ENCODE results near the gene AP5M1. TPM values are rescaled to one million over a fixed set of nuclear protein-coding genes. Genes with fewer than 3 reads are reported as not detected.
"Not testable (repeated sequence)": the region's sequence is repeated elsewhere in the genome, so short reads cannot be mapped to it uniquely, and the experiment has no call there.

The AP5M1 gene
- total and polyA plus RNA-seq, 9 donors = 22.9 to 36.1 (median 32.1) TPM

DNA sequence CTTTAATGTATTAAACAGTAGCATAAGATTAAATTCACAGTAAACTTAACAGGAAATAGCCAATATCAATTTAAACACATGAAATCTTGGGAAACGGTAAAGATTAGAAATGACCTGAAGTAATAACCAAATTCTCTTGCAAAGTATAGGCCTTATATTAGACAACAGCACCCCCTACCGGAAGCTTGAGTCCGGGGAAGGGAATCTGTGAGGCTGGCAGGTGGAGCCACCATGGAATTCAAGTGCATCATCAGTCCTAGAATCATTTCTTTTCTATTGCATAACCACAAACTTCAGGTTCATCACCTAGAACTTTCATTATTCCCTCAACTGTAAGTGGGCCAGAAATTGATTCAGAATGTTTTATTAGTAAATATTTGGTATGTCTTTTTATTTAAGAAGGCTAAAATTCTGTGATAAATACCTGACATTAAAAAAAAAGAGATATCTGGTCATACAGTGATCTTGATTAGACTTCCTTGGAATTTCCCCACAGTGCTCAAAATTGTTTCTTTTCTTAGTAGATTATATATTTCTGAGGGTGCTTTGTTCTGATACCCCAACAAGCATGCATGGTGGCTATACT is 48.6 kb downstream of the AP5M1 start:
- DNase-seq = peak; percentile 81
- no peak overlapping the region for H3K4me3 ChIP-seq (ENCODE audit: low read length)
- no peaks in the 10 kb centered on the region for H3K36me3 ChIP-seq (ENCODE audit: control insufficient read depth, insufficient read depth, low read length)
- no peak overlapping the region for H3K27ac ChIP-seq (ENCODE audit: low read length)
- peaks cover 2% of the 10 kb centered on the region for H3K27me3 ChIP-seq (ENCODE audit: control insufficient read depth, insufficient read depth, low read length)
- H3K4me1 ChIP-seq (ENCODE audit: control insufficient read depth, insufficient read depth, low read length) = no peaks in the 10 kb centered on the region
- WGBS (ENCODE audit: insufficient coverage) = no CpG with 5 or more reads among the region's 3 CpGs
- no peaks in the 10 kb centered on the region for H3K9me3 ChIP-seq (replicated peaks; ENCODE audit: control insufficient read depth, low read depth, low read length)

DNA sequence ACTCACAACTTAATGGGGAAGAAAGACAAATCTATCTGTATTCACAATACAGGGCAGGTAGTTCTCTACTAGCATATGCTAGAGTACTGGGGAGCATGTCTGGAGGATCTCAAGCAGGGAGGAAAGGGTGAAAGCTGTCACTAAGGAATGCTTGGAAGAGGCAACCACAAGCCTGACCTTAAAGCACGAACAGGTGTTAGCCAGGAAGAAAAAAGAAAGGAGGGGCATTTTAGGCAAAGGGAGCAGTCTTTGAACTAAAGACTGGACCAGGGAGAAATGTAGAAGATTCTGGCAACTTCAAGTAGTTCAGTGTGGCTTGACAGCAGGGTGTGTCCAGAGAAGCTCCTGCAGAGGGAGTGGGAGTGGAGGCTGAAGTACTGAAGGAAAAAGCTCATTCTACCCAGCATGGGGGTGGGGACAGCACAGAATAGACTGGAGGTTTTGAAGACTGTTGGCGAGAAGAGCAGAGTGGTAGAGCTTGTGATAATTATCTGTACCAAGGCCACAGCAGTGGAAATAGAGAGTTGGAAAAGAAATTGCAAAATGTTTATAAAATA is 50.9 kb downstream of the AP5M1 start:
- no peaks in the 10 kb centered on the region for H3K36me3 ChIP-seq (ENCODE audit: control insufficient read depth, insufficient read depth, low read length)
- no peaks in the 10 kb centered on the region for H3K9me3 ChIP-seq (replicated peaks; ENCODE audit: control insufficient read depth, low read depth, low read length)
- 44% methylated on average over 2 of the region's 2 CpGs for WGBS (ENCODE audit: insufficient coverage)
- peaks cover 2% of the 10 kb centered on the region for H3K27me3 ChIP-seq (ENCODE audit: control insufficient read depth, insufficient read depth, low read length)
- H3K4me3 ChIP-seq (ENCODE audit: low read length) = no peak overlapping the region
- no peak overlapping the region for H3K27ac ChIP-seq (ENCODE audit: low read length)
- H3K4me1 ChIP-seq (ENCODE audit: control insufficient read depth, insufficient read depth, low read length) = no peaks in the 10 kb centered on the region
- DNase-seq = no peak

DNA sequence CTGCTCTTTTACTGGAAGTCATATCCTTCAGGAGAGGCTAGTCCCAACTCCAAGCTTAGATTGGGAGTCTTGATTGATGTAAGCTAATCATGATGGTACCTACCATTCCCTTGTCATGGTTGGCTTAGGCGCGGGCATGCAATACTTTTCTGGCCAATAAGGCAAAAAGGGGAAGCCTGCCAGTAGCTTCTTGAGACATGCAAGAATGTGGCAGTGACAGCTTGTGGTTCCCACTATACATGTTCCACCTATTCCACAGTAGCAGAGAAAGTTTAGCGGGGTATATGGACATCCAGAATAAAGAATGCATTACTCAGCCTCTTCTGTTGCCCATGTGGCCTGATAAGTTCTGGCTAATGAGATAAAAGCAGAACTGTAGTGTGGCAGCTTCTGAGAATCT is 55.0 kb downstream of the AP5M1 start:
- Histone ChIP-seq H3K9me3 (replicated peaks; ENCODE audit: control insufficient read depth, low read depth, low read length) (no peaks in the 10 kb centered on the region), H3K4me3 (ENCODE audit: low read length) (no peak overlapping the region), H3K36me3 (ENCODE audit: control insufficient read depth, insufficient read depth, low read length) (no peaks in the 10 kb centered on the region), H3K27me3 (ENCODE audit: control insufficient read depth, insufficient read depth, low read length) (peaks cover 2% of the 10 kb centered on the region), H3K4me1 (ENCODE audit: control insufficient read depth, insufficient read depth, low read length) (no peaks in the 10 kb centered on the region), H3K27ac (ENCODE audit: low read length) (no peak overlapping the region)
- no CpG with 5 or more reads among the region's 3 CpGs for WGBS (ENCODE audit: insufficient coverage)
- DNase-seq = no peak

DNA sequence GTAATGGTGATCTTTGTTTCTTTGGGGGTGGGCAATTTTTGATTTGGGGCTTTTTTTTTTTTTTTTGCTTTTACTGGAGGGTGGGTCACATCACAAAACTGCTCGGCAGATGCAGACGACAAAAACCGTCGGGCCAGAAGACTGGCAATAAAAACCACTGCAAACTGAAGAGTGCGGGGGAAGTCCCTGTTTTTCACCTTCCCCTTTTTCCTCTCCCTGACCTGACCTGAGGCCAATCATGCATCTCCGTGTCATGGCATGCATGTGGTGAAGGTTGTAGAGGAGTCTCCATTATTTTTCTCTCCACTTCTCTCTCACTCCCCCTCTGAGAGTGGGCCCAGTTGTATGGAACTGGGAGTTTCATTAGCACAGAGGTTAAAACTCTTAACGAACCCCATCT is 57.5 kb downstream of the AP5M1 start:
- Histone ChIP-seq H3K27me3 (ENCODE audit: control insufficient read depth, insufficient read depth, low read length) (no peaks in the 10 kb centered on the region), H3K4me3 (ENCODE audit: low read length) (no peak overlapping the region)
- no CpG with 5 or more reads among the region's 7 CpGs for WGBS (ENCODE audit: insufficient coverage)

DNA sequence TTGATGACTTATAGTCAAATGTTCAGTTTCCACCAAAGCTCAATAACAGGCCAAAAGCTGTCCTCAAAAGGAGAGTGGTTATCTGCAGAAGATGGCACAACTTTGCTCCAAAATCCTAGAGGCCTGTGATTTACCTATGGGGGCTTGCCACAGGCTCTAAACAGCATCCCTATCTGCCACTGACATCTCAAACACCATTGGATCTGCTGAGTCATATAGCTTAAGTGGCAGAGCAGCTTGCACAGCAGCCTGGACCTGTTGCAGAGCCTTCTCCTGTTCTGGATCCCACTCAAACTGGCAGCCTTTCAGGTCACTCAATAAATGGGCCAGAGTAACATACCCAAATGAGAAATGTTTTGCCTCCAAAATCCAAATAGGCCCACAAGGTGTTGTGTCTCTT is 61.1 kb downstream of the AP5M1 start:
- Histone ChIP-seq H3K27me3 (ENCODE audit: control insufficient read depth, insufficient read depth, low read length) (no peaks in the 10 kb centered on the region), H3K4me1 (ENCODE audit: control insufficient read depth, insufficient read depth, low read length) (no peaks in the 10 kb centered on the region), H3K36me3 (ENCODE audit: control insufficient read depth, insufficient read depth, low read length) (no peaks in the 10 kb centered on the region), H3K4me3 (ENCODE audit: low read length) (no peak overlapping the region), H3K27ac (ENCODE audit: low read length) (no peak overlapping the region), H3K9me3 (replicated peaks; ENCODE audit: control insufficient read depth, low read depth, low read length) (no peaks in the 10 kb centered on the region)
- no peak for DNase-seq

More for the DNA sequence above, 57.5 kb downstream of the AP5M1 start:
- no peaks in the 10 kb centered on the region for H3K9me3 ChIP-seq (replicated peaks; ENCODE audit: control insufficient read depth, low read depth, low read length)
- H3K4me1 ChIP-seq (ENCODE audit: control insufficient read depth, insufficient read depth, low read length) = no peaks in the 10 kb centered on the region
- no peaks in the 10 kb centered on the region for H3K36me3 ChIP-seq (ENCODE audit: control insufficient read depth, insufficient read depth, low read length)
- no peak for DNase-seq
- no peak overlapping the region for H3K27ac ChIP-seq (ENCODE audit: low read length)

DNA sequence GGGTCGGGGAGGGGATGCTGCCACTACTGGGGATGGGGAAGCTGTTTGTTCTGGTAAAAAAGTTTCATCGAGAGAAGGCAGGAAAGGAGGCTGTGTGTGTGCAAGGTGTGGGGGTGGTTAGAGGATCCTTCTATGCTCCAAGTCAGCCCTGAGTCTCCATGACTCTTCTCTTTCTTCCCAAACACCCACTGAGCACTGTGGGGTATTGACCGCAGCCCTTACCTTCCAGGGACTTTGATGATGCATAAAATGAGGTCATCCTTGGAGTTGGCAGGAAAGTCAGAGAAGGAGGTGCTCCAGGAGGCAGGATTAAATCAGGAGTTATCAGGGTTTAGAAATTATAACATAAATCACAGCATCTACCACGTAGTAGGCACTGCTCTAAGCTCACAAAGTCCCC is 63.7 kb downstream of the AP5M1 start:
- not testable (repeated sequence) for H3K27me3 ChIP-seq (ENCODE audit: control insufficient read depth, insufficient read depth, low read length); H3K36me3 ChIP-seq (ENCODE audit: control insufficient read depth, insufficient read depth, low read length); H3K9me3 ChIP-seq (replicated peaks; ENCODE audit: control insufficient read depth, low read depth, low read length); H3K27ac ChIP-seq (ENCODE audit: low read length); H3K4me1 ChIP-seq (ENCODE audit: control insufficient read depth, insufficient read depth, low read length); H3K4me3 ChIP-seq (ENCODE audit: low read length); DNase-seq
- no CpG with 5 or more reads among the region's 4 CpGs for WGBS (ENCODE audit: insufficient coverage)

DNA sequence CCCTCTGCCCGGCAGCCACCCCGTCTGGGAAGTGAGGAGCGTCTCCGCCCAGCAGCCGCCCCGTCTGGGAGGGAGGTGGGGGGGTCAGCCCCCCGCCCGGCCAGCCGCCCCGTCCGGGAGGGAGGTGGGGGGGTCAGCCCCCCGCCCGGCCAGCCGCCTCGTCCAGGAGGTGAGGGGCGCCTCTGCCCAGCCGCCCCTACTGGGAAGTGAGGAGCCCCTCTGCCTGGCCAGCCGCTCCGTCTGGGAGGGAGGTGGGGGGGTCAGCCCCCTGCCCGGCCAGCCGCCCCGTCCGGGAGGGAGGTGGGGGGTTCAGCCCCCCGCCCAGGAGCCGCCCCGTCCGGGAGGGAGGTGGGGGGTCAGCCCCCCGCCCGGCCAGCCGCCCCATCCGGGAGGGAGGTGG is 65.0 kb downstream of the AP5M1 start:
- H3K27ac ChIP-seq (ENCODE audit: low read length); H3K4me3 ChIP-seq (ENCODE audit: low read length); H3K4me1 ChIP-seq (ENCODE audit: control insufficient read depth, insufficient read depth, low read length); H3K27me3 ChIP-seq (ENCODE audit: control insufficient read depth, insufficient read depth, low read length); H3K9me3 ChIP-seq (replicated peaks; ENCODE audit: control insufficient read depth, low read depth, low read length); DNase-seq; H3K36me3 ChIP-seq (ENCODE audit: control insufficient read depth, insufficient read depth, low read length): not testable (repeated sequence)
- WGBS (ENCODE audit: insufficient coverage) = no CpG with 5 or more reads among the region's 31 CpGs

DNA sequence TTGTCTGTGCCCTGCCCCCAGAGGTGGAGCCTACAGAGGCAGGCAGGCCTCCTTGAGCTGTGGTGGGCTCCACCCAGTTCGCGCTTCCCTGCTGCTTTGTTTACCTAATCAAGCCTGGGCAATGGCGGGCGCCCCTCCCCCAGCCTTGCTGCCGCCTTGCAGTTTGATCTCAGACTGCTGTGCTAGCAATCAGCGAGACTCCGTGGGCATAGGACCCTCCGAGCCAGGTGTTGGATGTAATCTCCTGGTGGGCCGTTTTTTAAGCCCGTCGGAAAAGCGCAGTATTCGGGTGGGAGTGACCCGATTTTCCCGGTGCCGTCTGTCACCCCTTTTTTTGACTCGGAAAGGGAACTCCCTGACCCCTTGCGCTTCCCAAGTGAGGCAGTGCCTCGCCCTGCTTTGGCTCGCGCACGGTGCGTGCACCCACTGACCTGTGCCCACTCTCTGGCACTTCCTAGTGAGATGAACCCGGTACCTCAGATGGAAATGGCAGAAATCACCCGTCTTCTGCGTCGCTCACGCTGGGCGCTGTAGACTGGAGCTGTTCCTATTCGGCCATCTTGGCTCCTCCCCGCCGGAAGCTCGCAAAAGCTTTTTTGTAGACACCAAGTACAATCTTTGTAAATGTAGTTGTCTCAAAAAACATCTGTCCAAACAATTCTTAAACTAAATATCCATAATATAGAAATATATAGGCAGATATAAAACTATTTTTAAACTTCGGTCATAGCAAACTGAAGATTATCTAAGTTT is 75.0 kb downstream of the AP5M1 start:
- not testable (repeated sequence) for H3K36me3 ChIP-seq (ENCODE audit: control insufficient read depth, insufficient read depth, low read length); H3K4me1 ChIP-seq (ENCODE audit: control insufficient read depth, insufficient read depth, low read length); H3K27me3 ChIP-seq (ENCODE audit: control insufficient read depth, insufficient read depth, low read length); H3K9me3 ChIP-seq (replicated peaks; ENCODE audit: control insufficient read depth, low read depth, low read length); H3K4me3 ChIP-seq (ENCODE audit: low read length); H3K27ac ChIP-seq (ENCODE audit: low read length); DNase-seq
- WGBS (ENCODE audit: insufficient coverage) = 78% methylated on average over 18 of the region's 34 CpGs

DNA sequence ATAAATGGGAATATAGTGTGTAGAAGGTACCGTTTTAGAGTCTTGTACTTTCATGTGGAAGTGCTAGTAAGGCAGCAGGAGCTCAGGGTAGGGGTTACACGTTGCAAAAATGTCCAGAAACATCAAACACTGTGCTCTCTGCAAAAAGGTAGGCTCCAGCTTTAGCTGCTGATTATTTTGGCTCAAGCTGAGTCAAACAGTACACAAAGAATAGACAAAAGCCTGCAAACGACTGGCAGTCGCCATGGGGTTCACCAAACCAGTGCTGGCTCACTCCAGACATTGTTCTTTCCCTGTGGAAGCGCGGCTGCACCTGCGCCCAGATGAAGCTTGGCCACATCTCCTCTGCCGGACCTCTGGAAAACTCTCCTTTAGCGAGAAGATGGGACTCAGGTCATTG is 76.3 kb downstream of the AP5M1 start:
- Histone ChIP-seq H3K27me3 (ENCODE audit: control insufficient read depth, insufficient read depth, low read length) (no peaks in the 10 kb centered on the region), H3K9me3 (replicated peaks; ENCODE audit: control insufficient read depth, low read depth, low read length) (no peaks in the 10 kb centered on the region), H3K4me1 (ENCODE audit: control insufficient read depth, insufficient read depth, low read length) (no peaks in the 10 kb centered on the region), H3K4me3 (ENCODE audit: low read length) (no peak overlapping the region), H3K36me3 (ENCODE audit: control insufficient read depth, insufficient read depth, low read length) (no peaks in the 10 kb centered on the region), H3K27ac (ENCODE audit: low read length) (no peak overlapping the region)
- whole genome bisulfite sequencing (ENCODE audit: insufficient coverage) = 70% methylated on average over 8 of the region's 9 CpGs
- DNase-seq = no peak

DNA sequence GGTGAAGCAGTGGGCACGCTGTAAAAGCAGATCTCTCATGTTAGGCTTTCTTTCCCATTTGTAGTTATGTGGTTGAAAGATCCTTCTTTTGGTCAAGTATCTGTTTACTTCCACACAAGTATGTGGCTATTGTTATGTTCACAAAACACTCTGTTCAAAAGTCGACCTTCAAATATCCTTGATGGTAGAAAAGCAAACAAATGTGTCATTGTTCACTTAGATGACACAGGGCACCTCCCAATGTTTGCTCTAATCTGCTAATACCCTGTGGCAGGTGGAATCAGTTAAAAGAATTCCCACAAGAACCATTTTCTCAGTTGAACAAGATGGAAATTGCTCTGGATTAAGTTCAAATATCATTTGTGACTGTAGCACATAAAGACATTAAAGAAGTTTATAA is 78.0 kb downstream of the AP5M1 start:
- Histone ChIP-seq H3K36me3 (ENCODE audit: control insufficient read depth, insufficient read depth, low read length) (no peaks in the 10 kb centered on the region), H3K4me1 (ENCODE audit: control insufficient read depth, insufficient read depth, low read length) (no peaks in the 10 kb centered on the region), H3K27ac (ENCODE audit: low read length) (no peak overlapping the region), H3K27me3 (ENCODE audit: control insufficient read depth, insufficient read depth, low read length) (no peaks in the 10 kb centered on the region), H3K9me3 (replicated peaks; ENCODE audit: control insufficient read depth, low read depth, low read length) (no peaks in the 10 kb centered on the region), H3K4me3 (ENCODE audit: low read length) (no peak overlapping the region)
- DNase-seq = no peak
- no CpG with 5 or more reads among the region's 2 CpGs for WGBS (ENCODE audit: insufficient coverage)
